RWPE1 (cell line): ENCODE measurements around the gene TSHR.

ENCODE experiments used
- CTCF ChIA-PET: fragments of 350-600 bp; sonication (Branson Sonifier 250); formaldehyde crosslinking; extraction: SDS; loops from one replicate; lab custom pipeline; 2021; lab: Yijun Ruan, JAX
- POLR2A ChIA-PET: fragments of 400-600 bp; formaldehyde crosslinking; extraction: SDS; loops from one replicate; lab custom pipeline; 2020; ENCODE audit warnings: antibody characterized with exemption; ENCODE audit not compliant: low non-redundant PET; lab: Yijun Ruan, JAX
- DNase-seq: peaks from one replicate; pipeline ENCODE4 v3.0.0; 2012; ENCODE audit warnings: low spot score
- H3K27ac ChIP-seq: fragments of 450-650 bp; 2 replicates; pipeline ENCODE4 v1.5.1; 2017
- CTCF ChIP-seq: fragments of 450-650 bp; conservative IDR thresholded peaks from 2 replicates; pipeline ENCODE4 v1.5.1; 2017; ENCODE audit warnings: low read depth, mild to moderate bottlenecking

The TSHR gene

GRCh38 chr14:81161088-81161487, 205.7 kb downstream of the TSHR start:
- no peak for TF ChIP-seq CTCF
- POLR2A ChIA-PET = no interaction called here
- no peak for DNase-seq
- no peak overlapping the region for H3K27ac ChIP-seq
- CTCF ChIA-PET = no interaction called here

- no peak for TF ChIP-seq CTCF
- no peak overlapping the region for H3K27ac ChIP-seq
- no peak for DNase-seq
- POLR2A ChIA-PET = no interaction called here
- CTCF ChIA-PET = interaction anchor here (0.6 kb wide), 1 partner anchor 299 kb away, joined by 4 read pairs; no protein-coding TSS in a partner anchor
These were observed 206.3 kb downstream of the TSHR start for GRCh38 chr14:81161749-81162148.

DNA sequence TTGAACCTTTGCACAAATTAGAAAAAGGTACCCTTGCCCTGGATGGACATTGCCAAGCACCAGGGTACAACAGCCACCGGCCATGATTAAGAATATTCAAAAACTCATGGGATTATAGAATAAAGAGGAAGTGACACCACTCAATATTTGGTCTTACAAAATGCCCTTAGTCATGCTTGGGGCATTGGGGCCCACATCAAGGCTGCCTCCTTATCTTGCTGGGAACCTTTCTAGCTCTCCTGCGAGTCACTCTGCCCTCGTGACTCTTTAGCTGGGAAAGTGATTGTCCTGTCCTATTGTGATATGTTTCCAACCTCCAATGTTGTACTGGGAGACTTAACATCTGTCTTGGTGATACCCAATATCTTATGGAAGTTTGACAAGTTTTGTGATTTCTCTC, 207.5 kb downstream of the TSHR start:
- no peak for TF ChIP-seq CTCF
- POLR2A ChIA-PET = no interaction called here
- DNase-seq = no peak
- CTCF ChIA-PET = interaction anchor here (0.7 kb wide), 1 partner anchor 166 kb away, joined by 3 read pairs; no protein-coding TSS in a partner anchor
- no peak overlapping the region for H3K27ac ChIP-seq

GRCh38 chr14:81164167-81164774, 208.8 kb downstream of the TSHR start:
- peak; percentile 57 for DNase-seq
- ChIA-PET CTCF (interaction anchor here (0.8 kb wide), 1 partner anchor 383 kb away, joined by 3 read pairs; no protein-coding TSS in a partner anchor), POLR2A (no interaction called here)
- no peak overlapping the region for H3K27ac ChIP-seq
- 0 out of 2 replicates have a peak, but pooled peaks have one; percentile 14 for TF ChIP-seq CTCF

- POLR2A ChIA-PET = no interaction called here
- DNase-seq = no peak
- CTCF ChIA-PET = no interaction called here
- no peak overlapping the region for H3K27ac ChIP-seq
- TF ChIP-seq CTCF = no peak
These were observed 209.8 kb downstream of the TSHR start for GRCh38 chr14:81165188-81165587.

- CTCF ChIA-PET = no interaction called here
- no peak overlapping the region for H3K27ac ChIP-seq
- no peak for TF ChIP-seq CTCF
- no peak for DNase-seq
- POLR2A ChIA-PET = no interaction called here
These were observed 210.7 kb downstream of the TSHR start for GRCh38 chr14:81166121-81166520.
